Transverse colon (tissue), 4 donors: ENCODE data around the gene KCNK18.

Experiments
- POLR2AphosphoS5 ChIP-seq, 3 donors: sonication (generic); formaldehyde crosslinking; IDR thresholded peaks; one replicate each; pipeline ENCODE4 v1.6.1; 2016; ENCODE audit warnings: antibody characterized with exemption in 3 of 3
- TF ChIP-seq, protein P1 (sequence below), 5 experiments: fragments of 200-600 bp in 3 of 5; fragments of 450-650 bp in 2 of 5; sonication (generic) in 3 of 5; IDR thresholded peaks; 1 replicate in 2 of 5; 2 replicates in 3 of 5; pipeline ENCODE4 v1.5.1; 2016 to 2017; ENCODE audit warnings: antibody characterized with exemption in 5 of 5, inconsistent platforms in 3 of 5, mild to moderate bottlenecking in 2 of 5, moderate library complexity in 1 of 5

DNA sequence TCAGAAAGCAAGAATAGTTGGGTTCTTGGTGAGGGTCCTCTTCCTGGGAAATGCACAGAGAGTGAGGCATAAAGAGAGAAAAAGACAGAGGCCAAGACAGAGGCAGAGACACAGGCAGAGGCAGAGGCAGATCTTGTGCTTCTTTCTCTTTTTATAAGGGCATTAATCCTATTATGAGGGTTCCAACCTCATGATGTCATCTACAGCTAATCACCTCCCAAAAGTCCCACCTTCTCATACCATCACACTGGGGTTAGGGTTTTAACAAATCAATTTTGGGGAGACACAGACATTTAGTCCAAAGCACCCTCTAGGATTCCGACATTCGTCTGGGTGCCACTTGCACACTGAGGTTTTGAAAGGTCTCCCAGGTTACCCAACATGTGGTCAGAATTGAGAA, 17.8 kb downstream of the KCNK18 start:
- TF ChIP-seq POLR2AphosphoS5 (IDR thresholded peaks at IDR 0.05) = no peak
- TF ChIP-seq, protein P1, sequence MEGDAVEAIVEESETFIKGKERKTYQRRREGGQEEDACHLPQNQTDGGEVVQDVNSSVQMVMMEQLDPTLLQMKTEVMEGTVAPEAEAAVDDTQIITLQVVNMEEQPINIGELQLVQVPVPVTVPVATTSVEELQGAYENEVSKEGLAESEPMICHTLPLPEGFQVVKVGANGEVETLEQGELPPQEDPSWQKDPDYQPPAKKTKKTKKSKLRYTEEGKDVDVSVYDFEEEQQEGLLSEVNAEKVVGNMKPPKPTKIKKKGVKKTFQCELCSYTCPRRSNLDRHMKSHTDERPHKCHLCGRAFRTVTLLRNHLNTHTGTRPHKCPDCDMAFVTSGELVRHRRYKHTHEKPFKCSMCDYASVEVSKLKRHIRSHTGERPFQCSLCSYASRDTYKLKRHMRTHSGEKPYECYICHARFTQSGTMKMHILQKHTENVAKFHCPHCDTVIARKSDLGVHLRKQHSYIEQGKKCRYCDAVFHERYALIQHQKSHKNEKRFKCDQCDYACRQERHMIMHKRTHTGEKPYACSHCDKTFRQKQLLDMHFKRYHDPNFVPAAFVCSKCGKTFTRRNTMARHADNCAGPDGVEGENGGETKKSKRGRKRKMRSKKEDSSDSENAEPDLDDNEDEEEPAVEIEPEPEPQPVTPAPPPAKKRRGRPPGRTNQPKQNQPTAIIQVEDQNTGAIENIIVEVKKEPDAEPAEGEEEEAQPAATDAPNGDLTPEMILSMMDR (IDR thresholded peaks at IDR 0.05) = no peak
